Embryonic facial prominence (tissue), 1 donor: ENCODE data around the gene CXCL1.
"Not testable (repeated sequence)": the region's sequence is repeated elsewhere in the genome, so short reads cannot be mapped to it uniquely, and the experiment has no call there.

Source experiments
- DNase-seq: peaks from one replicate; pipeline ENCODE4 v3.0.0-alpha.2; 2016; ENCODE audit errors: extremely low spot score

Gene CXCL1

GRCh38 chr4:73874386-73874785, 5.2 kb downstream of the CXCL1 start:
- no peak for DNase-seq

GRCh38 chr4:73875401-73875800, 6.2 kb downstream of the CXCL1 start:
- no peak for DNase-seq

- no peak for DNase-seq
Measured at GRCh38 chr4:73883306-73883705, 14.1 kb downstream of the CXCL1 start.

- no peak for DNase-seq
Measured at GRCh38 chr4:73885574-73886267, 16.5 kb downstream of the CXCL1 start.

- DNase-seq, result no peak
Measured at GRCh38 chr4:73891326-73891725, 22.1 kb downstream of the CXCL1 start.

GRCh38 chr4:73891739-73892405, 22.7 kb downstream of the CXCL1 start:
- DNase-seq, result no peak

GRCh38 chr4:73892966-73893365, 23.8 kb downstream of the CXCL1 start:
- DNase-seq, result no peak

- no peak for DNase-seq
Measured at GRCh38 chr4:73894001-73894400, 24.8 kb downstream of the CXCL1 start.

GRCh38 chr4:73895201-73896175, 26.3 kb downstream of the CXCL1 start:
- no peak for DNase-seq

GRCh38 chr4:73896416-73896815, 27.2 kb downstream of the CXCL1 start:
- no peak for DNase-seq

- peak; percentile 18 for DNase-seq
Measured at GRCh38 chr4:73897380-73898136, 28.4 kb downstream of the CXCL1 start.

GRCh38 chr4:73899338-73899737, 30.1 kb downstream of the CXCL1 start:
- not testable (repeated sequence) for DNase-seq

GRCh38 chr4:73901031-73901430, 31.8 kb downstream of the CXCL1 start:
- DNase-seq, result no peak

GRCh38 chr4:73902038-73902637, 32.9 kb downstream of the CXCL1 start:
- DNase-seq, result no peak

- no peak for DNase-seq
Measured at GRCh38 chr4:73902817-73903547, 33.8 kb downstream of the CXCL1 start.

- DNase-seq, result no peak
Measured at GRCh38 chr4:73904491-73904890, 35.3 kb downstream of the CXCL1 start.

GRCh38 chr4:73908965-73909364, 39.8 kb downstream of the CXCL1 start:
- no peak for DNase-seq

GRCh38 chr4:73911746-73912145, 42.6 kb downstream of the CXCL1 start:
- no peak for DNase-seq

GRCh38 chr4:73912191-73912590, 43.0 kb downstream of the CXCL1 start:
- no peak for DNase-seq

GRCh38 chr4:73914071-73914470, 44.9 kb downstream of the CXCL1 start:
- DNase-seq, result no peak
